K562 (cell line): ENCODE data around the gene PGAP3. TPM values are rescaled to one million over a fixed set of nuclear protein-coding genes. Genes with fewer than 3 reads are reported as not detected.

Source experiments
- BDP1 ChIP-seq: IDR thresholded peaks from 3 replicates; pipeline ENCODE4 v1.6.1; 2011; ENCODE audit not compliant: insufficient read length, insufficient read depth
- CAMTA2 ChIP-seq: fragments of 250-450 bp; sonication (Bioruptor Pico); conservative IDR thresholded peaks from 2 replicates; pipeline ENCODE4 v1.5.1; 2022
- ETV1 ChIP-seq: fragments of 450-650 bp; conservative IDR thresholded peaks from 2 replicates; pipeline ENCODE4 v1.6.1; 2016; ENCODE audit warnings: missing genetic modification characterization, control low read depth, low read depth, missing compliant biosample characterization
- HCFC1 ChIP-seq: IDR thresholded peaks from 2 replicates; pipeline ENCODE4 v1.6.1; 2012; ENCODE audit warnings: low read depth, low read length, improper control_type of control experiment
- KDM1A ChIP-seq, 2 experiments: fragments of 450-650 bp; IDR thresholded peaks; 2 replicates each; pipeline ENCODE4 v1.6.1; 2016; ENCODE audit warnings: mild to moderate bottlenecking in 2 of 2
- MCM3 ChIP-seq: fragments of 450-650 bp; IDR thresholded peaks from 2 replicates; pipeline ENCODE4 v1.6.1; 2016
- MTA3 ChIP-seq: fragments of 450-650 bp; formaldehyde crosslinking; IDR thresholded peaks from 2 replicates; pipeline ENCODE4 v1.6.1; 2017; ENCODE audit warnings: mild to moderate bottlenecking, borderline replicate concordance
- NCOA4 ChIP-seq: fragments of 450-650 bp; IDR thresholded peaks from 2 replicates; pipeline ENCODE4 v1.6.1; 2018; ENCODE audit warnings: mild to moderate bottlenecking; ENCODE audit not compliant: partially characterized antibody
- RBBP5 ChIP-seq: fragments of 200-600 bp; sonication (generic); IDR thresholded peaks from 2 replicates; pipeline ENCODE4 v1.6.1; 2012; ENCODE audit warnings: borderline replicate concordance, mild to moderate bottlenecking, low read length, control low read depth, inconsistent platforms; ENCODE audit not compliant: insufficient read depth, poor library complexity, severe bottlenecking
- RBM14 ChIP-seq: fragments of 200-400 bp; formaldehyde crosslinking; IDR thresholded peaks from 2 replicates; pipeline ENCODE4 v1.6.1; 2018; ENCODE audit warnings: low read depth, mild to moderate bottlenecking, low read length, moderate library complexity, borderline replicate concordance; ENCODE audit not compliant: insufficient read depth
- RHOXF2B ChIP-seq: fragments of 250-450 bp; sonication (Bioruptor Pico); conservative IDR thresholded peaks from 2 replicates; pipeline ENCODE4 v1.5.1; 2021
- RNF2 ChIP-seq: sonication (generic); IDR thresholded peaks from 2 replicates; pipeline ENCODE4 v1.6.1; 2016
- SNIP1 ChIP-seq: fragments of 450-650 bp; IDR thresholded peaks from 2 replicates; pipeline ENCODE4 v1.7.1; 2017; ENCODE audit warnings: low read depth, mild to moderate bottlenecking
- TCF3 ChIP-seq: sonication (generic); formaldehyde crosslinking; IDR thresholded peaks from 2 replicates; pipeline ENCODE4 v1.4.0; 2020; ENCODE audit warnings: mild to moderate bottlenecking, missing genetic modification reagents
- XRCC3 ChIP-seq: fragments of 450-650 bp; IDR thresholded peaks from 2 replicates; pipeline ENCODE4 v1.6.1; 2017; ENCODE audit warnings: mild to moderate bottlenecking, moderate library complexity
- ZNF384 ChIP-seq: IDR thresholded peaks from 2 replicates; pipeline ENCODE4 v1.6.1; 2012; ENCODE audit warnings: low read depth, low read length, improper control_type of control experiment
- ZNF668 ChIP-seq: fragments of 250-450 bp; sonication (Bioruptor Pico); IDR thresholded peaks from 2 replicates; pipeline ENCODE4 v1.8.0; 2022; ENCODE audit warnings: mild to moderate bottlenecking, inconsistent platforms
- ZNF766 ChIP-seq: fragments of 200-800 bp; sonication (Bioruptor generic); conservative IDR thresholded peaks from 2 replicates; pipeline ENCODE4 v1.6.1; 2016; ENCODE audit warnings: missing genetic modification characterization, missing compliant biosample characterization
- polyA plus RNA-seq, 8 experiments: library from polyadenylated mRNA; depleted of rRNA in 4 of 8; stranded (reverse) in 5 of 8; unstranded in 3 of 8; fragments of >200 nt; fragmentation: Nextera tagmentation in 2 of 8; fragmentation: Illumina TruSeq in 1 of 8; extraction: Ambion mirVana in 2 of 8; extraction: Trizol in 1 of 8; gene quantifications; 2 replicates each; pipeline versions ENCODE4 v1.2.1 to v1.2.3, GENCODE V29; 2011 to 2014; ENCODE audit warnings: inconsistent platforms in 1 of 8, missing spikeins in 1 of 8
- total RNA-seq, 7 experiments: library from RNA; depleted of rRNA in 6 of 7; stranded (reverse); fragments of >200 nt in 6 of 7; fragmentation: Illumina TruSeq in 2 of 7; extraction: Trizol in 2 of 7; gene quantifications; 2 replicates each; pipeline versions ENCODE4 v1.2.1 to v1.2.3, GENCODE V29; 2011 to 2021; ENCODE audit warnings: low replicate concordance in 1 of 7
- TF ChIP-seq, protein P1 (sequence below): fragments of 450-650 bp; IDR thresholded peaks from 2 replicates; pipeline ENCODE4 v1.7.1; 2018; ENCODE audit warnings: mild to moderate bottlenecking, low read depth; ENCODE audit not compliant: partially characterized antibody
- TF ChIP-seq, protein P2 (sequence below): fragments of 450-650 bp; IDR thresholded peaks from one replicate; pipeline ENCODE4 v1.6.1; 2018; ENCODE audit warnings: mild to moderate bottlenecking, moderate library complexity; ENCODE audit not compliant: partially characterized antibody
- TF ChIP-seq, protein P3 (sequence below): fragments of 450-650 bp; IDR thresholded peaks from 2 replicates; pipeline ENCODE4 v1.6.1; 2016
- TF ChIP-seq, protein P4 (sequence below), 2 experiments: fragments of 450-650 bp; conservative IDR thresholded peaks; 2 replicates each; pipeline ENCODE4 v1.6.1; 2017; ENCODE audit warnings: mild to moderate bottlenecking in 2 of 2, moderate library complexity in 2 of 2

PGAP3 gene
- total and polyA plus RNA-seq, 9 of the 15 experiments (the other 6 are each of a cell fraction or from before 2014, with no cell fraction given), result 0.38 to 9.4 (median 4.5) TPM

DNA sequence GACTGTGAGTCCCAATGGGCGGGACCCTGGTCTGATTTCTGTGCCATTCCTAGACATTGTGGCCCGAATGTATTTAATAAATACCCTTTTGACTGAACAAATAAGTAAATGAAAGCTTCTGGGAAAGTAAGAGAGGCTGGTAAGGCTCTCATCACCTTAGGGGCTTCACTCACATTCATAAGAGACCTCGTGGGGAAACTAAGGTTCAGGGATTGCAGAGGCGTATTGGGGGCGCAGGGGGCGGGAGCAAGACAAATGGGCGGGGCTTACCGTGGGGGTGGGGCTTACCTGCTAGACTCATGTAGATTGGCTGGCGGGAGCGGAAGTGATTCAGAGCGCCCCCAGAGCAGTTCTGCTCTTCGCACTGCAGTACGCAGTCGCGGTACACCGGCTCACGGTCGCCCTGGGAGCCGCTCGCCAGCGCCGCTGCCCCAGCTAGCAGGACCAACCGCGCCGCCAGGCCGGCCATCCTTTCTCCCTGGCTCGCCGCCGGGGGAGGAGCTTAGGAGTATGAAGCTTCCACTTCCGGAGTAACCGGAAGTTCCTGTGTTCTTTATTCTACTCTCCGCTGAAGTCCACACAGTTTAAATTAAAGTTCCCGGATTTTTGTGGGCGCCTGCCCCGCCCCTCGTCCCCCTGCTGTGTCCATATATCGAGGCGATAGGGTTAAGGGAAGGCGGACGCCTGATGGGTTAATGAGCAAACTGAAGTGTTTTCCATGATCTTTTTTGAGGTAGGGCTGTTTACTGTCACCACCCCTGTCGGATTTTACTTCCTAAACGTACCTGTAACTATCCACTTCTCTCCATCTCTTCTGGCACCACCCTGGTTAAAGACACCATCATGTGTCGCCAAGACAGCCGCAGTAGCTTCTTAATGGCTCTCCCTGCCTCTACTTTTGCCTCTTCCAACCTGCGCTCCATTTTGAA, at the start of gene PGAP3 (continued):
- no peak for TF ChIP-seq XRCC3
- no peak for TF ChIP-seq MCM3
- TF ChIP-seq, protein P1, sequence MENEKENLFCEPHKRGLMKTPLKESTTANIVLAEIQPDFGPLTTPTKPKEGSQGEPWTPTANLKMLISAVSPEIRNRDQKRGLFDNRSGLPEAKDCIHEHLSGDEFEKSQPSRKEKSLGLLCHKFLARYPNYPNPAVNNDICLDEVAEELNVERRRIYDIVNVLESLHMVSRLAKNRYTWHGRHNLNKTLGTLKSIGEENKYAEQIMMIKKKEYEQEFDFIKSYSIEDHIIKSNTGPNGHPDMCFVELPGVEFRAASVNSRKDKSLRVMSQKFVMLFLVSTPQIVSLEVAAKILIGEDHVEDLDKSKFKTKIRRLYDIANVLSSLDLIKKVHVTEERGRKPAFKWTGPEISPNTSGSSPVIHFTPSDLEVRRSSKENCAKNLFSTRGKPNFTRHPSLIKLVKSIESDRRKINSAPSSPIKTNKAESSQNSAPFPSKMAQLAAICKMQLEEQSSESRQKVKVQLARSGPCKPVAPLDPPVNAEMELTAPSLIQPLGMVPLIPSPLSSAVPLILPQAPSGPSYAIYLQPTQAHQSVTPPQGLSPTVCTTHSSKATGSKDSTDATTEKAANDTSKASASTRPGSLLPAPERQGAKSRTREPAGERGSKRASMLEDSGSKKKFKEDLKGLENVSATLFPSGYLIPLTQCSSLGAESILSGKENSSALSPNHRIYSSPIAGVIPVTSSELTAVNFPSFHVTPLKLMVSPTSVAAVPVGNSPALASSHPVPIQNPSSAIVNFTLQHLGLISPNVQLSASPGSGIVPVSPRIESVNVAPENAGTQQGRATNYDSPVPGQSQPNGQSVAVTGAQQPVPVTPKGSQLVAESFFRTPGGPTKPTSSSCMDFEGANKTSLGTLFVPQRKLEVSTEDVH, result peak; percentile 94
- no peak for TF ChIP-seq KDM1A (IDR thresholded peaks at IDR 0.05)
- peak; percentile 84 for TF ChIP-seq RBBP5
- TF ChIP-seq ZNF668 (CRISPR knock-in tag), result no peak
- TF ChIP-seq, protein P2, sequence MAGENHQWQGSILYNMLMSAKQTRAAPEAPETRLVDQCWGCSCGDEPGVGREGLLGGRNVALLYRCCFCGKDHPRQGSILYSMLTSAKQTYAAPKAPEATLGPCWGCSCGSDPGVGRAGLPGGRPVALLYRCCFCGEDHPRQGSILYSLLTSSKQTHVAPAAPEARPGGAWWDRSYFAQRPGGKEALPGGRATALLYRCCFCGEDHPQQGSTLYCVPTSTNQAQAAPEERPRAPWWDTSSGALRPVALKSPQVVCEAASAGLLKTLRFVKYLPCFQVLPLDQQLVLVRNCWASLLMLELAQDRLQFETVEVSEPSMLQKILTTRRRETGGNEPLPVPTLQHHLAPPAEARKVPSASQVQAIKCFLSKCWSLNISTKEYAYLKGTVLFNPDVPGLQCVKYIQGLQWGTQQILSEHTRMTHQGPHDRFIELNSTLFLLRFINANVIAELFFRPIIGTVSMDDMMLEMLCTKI, result no peak
- TF ChIP-seq BDP1, result no peak
- TF ChIP-seq RHOXF2B (CRISPR knock-in tag), result no peak
- TF ChIP-seq, protein P3, sequence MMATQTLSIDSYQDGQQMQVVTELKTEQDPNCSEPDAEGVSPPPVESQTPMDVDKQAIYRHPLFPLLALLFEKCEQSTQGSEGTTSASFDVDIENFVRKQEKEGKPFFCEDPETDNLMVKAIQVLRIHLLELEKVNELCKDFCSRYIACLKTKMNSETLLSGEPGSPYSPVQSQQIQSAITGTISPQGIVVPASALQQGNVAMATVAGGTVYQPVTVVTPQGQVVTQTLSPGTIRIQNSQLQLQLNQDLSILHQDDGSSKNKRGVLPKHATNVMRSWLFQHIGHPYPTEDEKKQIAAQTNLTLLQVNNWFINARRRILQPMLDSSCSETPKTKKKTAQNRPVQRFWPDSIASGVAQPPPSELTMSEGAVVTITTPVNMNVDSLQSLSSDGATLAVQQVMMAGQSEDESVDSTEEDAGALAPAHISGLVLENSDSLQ, result peak; percentile 57
- TF ChIP-seq ETV1 (tag), result peak; percentile 84
- peak; percentile 78 for TF ChIP-seq HCFC1
- no peak for TF ChIP-seq NCOA4
- peak; percentile 58; the same call in 1 of the 2 replicates for TF ChIP-seq MTA3
- TF ChIP-seq ZNF766 (CRISPR knock-in tag), result no peak
- TF ChIP-seq CAMTA2 (CRISPR knock-in tag), result no peak
- TF ChIP-seq, protein P4, sequence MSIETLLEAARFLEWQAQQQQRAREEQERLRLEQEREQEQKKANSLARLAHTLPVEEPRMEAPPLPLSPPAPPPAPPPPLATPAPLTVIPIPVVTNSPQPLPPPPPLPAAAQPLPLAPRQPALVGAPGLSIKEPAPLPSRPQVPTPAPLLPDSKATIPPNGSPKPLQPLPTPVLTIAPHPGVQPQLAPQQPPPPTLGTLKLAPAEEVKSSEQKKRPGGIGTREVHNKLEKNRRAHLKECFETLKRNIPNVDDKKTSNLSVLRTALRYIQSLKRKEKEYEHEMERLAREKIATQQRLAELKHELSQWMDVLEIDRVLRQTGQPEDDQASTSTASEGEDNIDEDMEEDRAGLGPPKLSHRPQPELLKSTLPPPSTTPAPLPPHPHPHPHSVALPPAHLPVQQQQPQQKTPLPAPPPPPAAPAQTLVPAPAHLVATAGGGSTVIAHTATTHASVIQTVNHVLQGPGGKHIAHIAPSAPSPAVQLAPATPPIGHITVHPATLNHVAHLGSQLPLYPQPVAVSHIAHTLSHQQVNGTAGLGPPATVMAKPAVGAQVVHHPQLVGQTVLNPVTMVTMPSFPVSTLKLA (conservative IDR thresholded peaks at IDR 0.05), result peak; percentile 32 to 46; a peak in 2 of 4 replicates
- no peak for TF ChIP-seq SNIP1
- no peak for TF ChIP-seq RNF2
- no peak for TF ChIP-seq TCF3
- no peak for TF ChIP-seq RBM14
- no peak for TF ChIP-seq ZNF384
